Measurements from ENCODE around the gene SCN2B.

DNA sequence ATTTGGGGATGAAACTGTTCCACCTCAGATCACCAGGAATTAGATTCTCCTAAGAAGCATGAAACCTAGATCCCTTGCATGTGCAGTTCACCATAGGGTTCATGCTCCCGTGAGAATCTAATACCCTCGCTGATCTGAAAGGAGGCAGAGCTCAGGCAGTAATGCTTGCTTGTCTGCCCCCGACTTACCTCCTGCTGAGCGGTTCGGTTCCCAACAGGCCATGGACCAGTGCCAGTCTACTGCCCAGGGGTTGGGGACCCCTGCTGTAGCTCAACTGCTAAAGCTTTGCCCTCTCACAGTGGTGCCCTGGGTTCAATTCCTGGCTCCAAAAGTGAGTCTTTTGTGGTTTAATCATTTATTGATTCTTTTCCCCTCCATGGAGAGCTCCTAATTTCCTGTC lies 45.0 kb upstream of the SCN2B start:
- no peak for TF ChIP-seq POLR2A (IDR thresholded peaks at IDR 0.05)
- TF ChIP-seq, protein P1, sequence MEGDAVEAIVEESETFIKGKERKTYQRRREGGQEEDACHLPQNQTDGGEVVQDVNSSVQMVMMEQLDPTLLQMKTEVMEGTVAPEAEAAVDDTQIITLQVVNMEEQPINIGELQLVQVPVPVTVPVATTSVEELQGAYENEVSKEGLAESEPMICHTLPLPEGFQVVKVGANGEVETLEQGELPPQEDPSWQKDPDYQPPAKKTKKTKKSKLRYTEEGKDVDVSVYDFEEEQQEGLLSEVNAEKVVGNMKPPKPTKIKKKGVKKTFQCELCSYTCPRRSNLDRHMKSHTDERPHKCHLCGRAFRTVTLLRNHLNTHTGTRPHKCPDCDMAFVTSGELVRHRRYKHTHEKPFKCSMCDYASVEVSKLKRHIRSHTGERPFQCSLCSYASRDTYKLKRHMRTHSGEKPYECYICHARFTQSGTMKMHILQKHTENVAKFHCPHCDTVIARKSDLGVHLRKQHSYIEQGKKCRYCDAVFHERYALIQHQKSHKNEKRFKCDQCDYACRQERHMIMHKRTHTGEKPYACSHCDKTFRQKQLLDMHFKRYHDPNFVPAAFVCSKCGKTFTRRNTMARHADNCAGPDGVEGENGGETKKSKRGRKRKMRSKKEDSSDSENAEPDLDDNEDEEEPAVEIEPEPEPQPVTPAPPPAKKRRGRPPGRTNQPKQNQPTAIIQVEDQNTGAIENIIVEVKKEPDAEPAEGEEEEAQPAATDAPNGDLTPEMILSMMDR (IDR thresholded peaks at IDR 0.05): no peak
- no peak for TF ChIP-seq POLR2AphosphoS5 (IDR thresholded peaks at IDR 0.05)

All from prostate gland (tissue), 2 donors.